ENCODE measurements around the gene RPN2. TPM values are rescaled to one million over a fixed set of nuclear protein-coding genes. Genes with fewer than 3 reads are reported as not detected.

The RPN2 gene
- polyA plus RNA-seq, 1 donor (not counting 4 experiments of a cell fraction or from before 2014, with no cell fraction given): 220 TPM

DNA sequence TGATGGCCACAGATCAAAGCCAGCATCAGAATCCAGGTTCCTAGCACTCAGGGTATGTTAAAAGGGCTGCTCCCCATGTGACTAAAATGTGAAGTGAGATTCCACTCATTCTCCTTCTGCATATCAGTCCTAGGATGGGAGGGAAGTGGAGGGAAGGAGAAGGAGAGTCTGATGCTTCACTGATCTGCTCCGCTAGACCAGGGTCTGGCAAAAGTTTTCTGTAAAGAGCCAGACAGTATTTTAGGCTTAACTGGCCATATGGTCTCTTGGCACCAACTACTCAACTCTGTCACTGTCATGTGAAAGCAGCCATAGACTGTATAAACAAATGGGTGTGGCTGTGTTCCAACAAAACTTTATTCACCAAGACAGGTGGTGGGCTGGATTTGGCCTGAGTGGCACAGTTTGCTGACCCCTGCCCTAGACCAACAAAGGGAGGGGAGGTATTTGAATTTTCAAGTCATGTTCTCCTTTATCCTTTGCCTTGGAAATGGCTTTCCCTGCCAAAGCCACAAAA lies 59.9 kb downstream of the RPN2 start:
- no peak overlapping the region for H3K4me3 ChIP-seq (ENCODE audit: control insufficient read depth in 2 of 3, extremely low read depth in 1 of 3, insufficient read depth in 2 of 3, low read depth in 1 of 3, low read length in 3 of 3)
- no peak overlapping the region for H3K4me2 ChIP-seq (ENCODE audit: control insufficient read depth, extremely low read depth, insufficient read depth, low read depth, low read length)
- no peaks in the 10 kb centered on the region for H3K27me3 ChIP-seq (ENCODE audit: control insufficient read depth, extremely low read depth, insufficient read depth, low read length)
- no peak overlapping the region for H2AFZ ChIP-seq (ENCODE audit: control insufficient read depth, low read length)
- no peak overlapping the region for H3K27ac ChIP-seq (ENCODE audit: control insufficient read depth, insufficient read depth, low read length)
- no peaks in the 10 kb centered on the region for H3K9me1 ChIP-seq (ENCODE audit: control insufficient read depth, extremely low read depth, insufficient read depth, low read length)
- no peaks in the 10 kb centered on the region for H3K9me3 ChIP-seq (ENCODE audit: control insufficient read depth, low read depth, low read length)
- dilution Hi-C loops (cut with MboI; ENCODE audit: extremely low pct_ligation_motif_present, low sequenced_read_pairs): no loop called here
- H3K79me2 ChIP-seq (ENCODE audit: control insufficient read depth, insufficient read depth, low read length): no peaks in the 10 kb centered on the region
- FAIRE-seq: no peak
- peaks cover 38 to 40% of the 10 kb centered on the region in 2 experiments for H3K36me3 ChIP-seq (ENCODE audit: control insufficient read depth in 2 of 2, extremely low read depth in 1 of 2, insufficient read depth in 2 of 2, low read length in 2 of 2)
- no peak for DNase-seq (ENCODE audit: low read depth, low spot score)
- H4K20me1 ChIP-seq (ENCODE audit: control insufficient read depth, extremely low read depth, insufficient read depth, low read length): no peaks in the 10 kb centered on the region
- no peak overlapping the region for H3K9ac ChIP-seq (ENCODE audit: control insufficient read depth, extremely low read depth, insufficient read depth, low read length)
- TF ChIP-seq EZH2 (IDR thresholded peaks at IDR 0.05; ENCODE audit: low read length): no peak
- TF ChIP-seq, protein P1, sequence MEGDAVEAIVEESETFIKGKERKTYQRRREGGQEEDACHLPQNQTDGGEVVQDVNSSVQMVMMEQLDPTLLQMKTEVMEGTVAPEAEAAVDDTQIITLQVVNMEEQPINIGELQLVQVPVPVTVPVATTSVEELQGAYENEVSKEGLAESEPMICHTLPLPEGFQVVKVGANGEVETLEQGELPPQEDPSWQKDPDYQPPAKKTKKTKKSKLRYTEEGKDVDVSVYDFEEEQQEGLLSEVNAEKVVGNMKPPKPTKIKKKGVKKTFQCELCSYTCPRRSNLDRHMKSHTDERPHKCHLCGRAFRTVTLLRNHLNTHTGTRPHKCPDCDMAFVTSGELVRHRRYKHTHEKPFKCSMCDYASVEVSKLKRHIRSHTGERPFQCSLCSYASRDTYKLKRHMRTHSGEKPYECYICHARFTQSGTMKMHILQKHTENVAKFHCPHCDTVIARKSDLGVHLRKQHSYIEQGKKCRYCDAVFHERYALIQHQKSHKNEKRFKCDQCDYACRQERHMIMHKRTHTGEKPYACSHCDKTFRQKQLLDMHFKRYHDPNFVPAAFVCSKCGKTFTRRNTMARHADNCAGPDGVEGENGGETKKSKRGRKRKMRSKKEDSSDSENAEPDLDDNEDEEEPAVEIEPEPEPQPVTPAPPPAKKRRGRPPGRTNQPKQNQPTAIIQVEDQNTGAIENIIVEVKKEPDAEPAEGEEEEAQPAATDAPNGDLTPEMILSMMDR (optimal IDR thresholded peaks at IDR 0.05 in 1 of 3, IDR thresholded peaks at IDR 0.05 in 1 of 3, conservative IDR thresholded peaks at IDR 0.05 in 1 of 3; ENCODE audit: extremely low read depth in 1 of 3, insufficient read depth in 2 of 3, low read length in 3 of 3): no peak
- H3K4me1 ChIP-seq (ENCODE audit: control insufficient read depth, extremely low read depth, insufficient read depth, low read length): peaks cover 13% of the 10 kb centered on the region

DNA sequence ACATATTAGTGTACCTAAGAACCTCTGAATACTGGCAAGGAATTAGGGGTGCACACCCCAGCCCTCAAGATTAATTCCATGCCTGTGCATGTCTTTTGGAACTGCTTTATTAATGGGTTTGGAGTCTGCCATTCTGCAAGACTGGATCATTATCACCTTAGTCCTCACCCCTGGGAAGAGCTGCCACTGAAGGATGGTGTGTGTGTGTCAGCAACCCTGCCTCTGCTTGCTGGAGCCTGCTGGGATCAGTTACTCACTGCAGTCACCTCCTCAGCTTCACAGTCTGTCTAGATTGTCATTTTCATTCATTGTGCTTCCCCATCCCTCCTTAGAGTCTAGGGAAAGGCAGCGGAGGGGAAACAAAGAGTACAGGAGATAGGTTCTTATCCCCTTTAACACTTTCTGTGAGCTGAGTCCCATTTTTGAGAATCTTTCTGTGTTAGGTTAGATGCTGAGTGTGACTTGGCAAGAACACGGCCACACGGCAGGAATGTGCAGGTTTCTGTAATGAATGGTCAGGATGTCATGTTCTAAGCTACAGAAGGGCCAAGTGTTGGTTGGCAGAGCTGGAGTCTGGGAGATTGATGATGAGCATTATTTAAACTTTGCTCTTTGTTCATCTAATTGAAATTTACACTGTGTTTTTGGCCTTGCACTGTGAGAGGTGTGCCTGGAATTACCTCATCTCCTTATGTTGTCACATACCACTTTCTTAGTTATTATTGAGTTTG lies 61.4 kb downstream of the RPN2 start:
- no peak overlapping the region for H3K27ac ChIP-seq (ENCODE audit: control insufficient read depth, insufficient read depth, low read length)
- no peak overlapping the region for H3K9ac ChIP-seq (ENCODE audit: control insufficient read depth, extremely low read depth, insufficient read depth, low read length)
- H3K27me3 ChIP-seq (ENCODE audit: control insufficient read depth, extremely low read depth, insufficient read depth, low read length): no peaks in the 10 kb centered on the region
- no peak overlapping the region for H3K4me2 ChIP-seq (ENCODE audit: control insufficient read depth, extremely low read depth, insufficient read depth, low read depth, low read length)
- TF ChIP-seq EZH2 (IDR thresholded peaks at IDR 0.05; ENCODE audit: low read length): no peak
- TF ChIP-seq, protein P1 (optimal IDR thresholded peaks at IDR 0.05 in 1 of 3, IDR thresholded peaks at IDR 0.05 in 1 of 3, conservative IDR thresholded peaks at IDR 0.05 in 1 of 3; ENCODE audit: extremely low read depth in 1 of 3, insufficient read depth in 2 of 3, low read length in 3 of 3): no peak
- FAIRE-seq (peak; percentile 91), DNase-seq (ENCODE audit: low read depth, low spot score) (no peak)
- H3K4me1 ChIP-seq (ENCODE audit: control insufficient read depth, extremely low read depth, insufficient read depth, low read length): peaks cover 13% of the 10 kb centered on the region
- H4K20me1 ChIP-seq (ENCODE audit: control insufficient read depth, extremely low read depth, insufficient read depth, low read length): no peaks in the 10 kb centered on the region
- H2AFZ ChIP-seq (ENCODE audit: control insufficient read depth, low read length): no peak overlapping the region
- no peaks in the 10 kb centered on the region for H3K79me2 ChIP-seq (ENCODE audit: control insufficient read depth, insufficient read depth, low read length)
- H3K36me3 ChIP-seq (ENCODE audit: control insufficient read depth in 2 of 2, extremely low read depth in 1 of 2, insufficient read depth in 2 of 2, low read length in 2 of 2): peaks cover 34 to 40% of the 10 kb centered on the region in 2 experiments
- no peaks in the 10 kb centered on the region for H3K9me3 ChIP-seq (ENCODE audit: control insufficient read depth, low read depth, low read length)
- dilution Hi-C loops (cut with MboI; ENCODE audit: extremely low pct_ligation_motif_present, low sequenced_read_pairs): no loop called here
- no peak overlapping the region for H3K4me3 ChIP-seq (ENCODE audit: control insufficient read depth in 2 of 3, extremely low read depth in 1 of 3, insufficient read depth in 2 of 3, low read depth in 1 of 3, low read length in 3 of 3)
- H3K9me1 ChIP-seq (ENCODE audit: control insufficient read depth, extremely low read depth, insufficient read depth, low read length): no peaks in the 10 kb centered on the region

Data from keratinocyte (primary cell).